GM21360 (cell line): ENCODE data around the gene ACOX3.
"Not testable (repeated sequence)": the region's sequence is repeated elsewhere in the genome, so short reads cannot be mapped to it uniquely, and the experiment has no call there.

Source experiments
- ATAC-seq: cut with Tn5 transposase; IDR thresholded peaks from one replicate; pipeline ENCODE4 v1.9.1; 2021; ENCODE audit warnings: mild to moderate bottlenecking, moderate library complexity; ENCODE audit not compliant: unreplicated experiment

Gene ACOX3

DNA sequence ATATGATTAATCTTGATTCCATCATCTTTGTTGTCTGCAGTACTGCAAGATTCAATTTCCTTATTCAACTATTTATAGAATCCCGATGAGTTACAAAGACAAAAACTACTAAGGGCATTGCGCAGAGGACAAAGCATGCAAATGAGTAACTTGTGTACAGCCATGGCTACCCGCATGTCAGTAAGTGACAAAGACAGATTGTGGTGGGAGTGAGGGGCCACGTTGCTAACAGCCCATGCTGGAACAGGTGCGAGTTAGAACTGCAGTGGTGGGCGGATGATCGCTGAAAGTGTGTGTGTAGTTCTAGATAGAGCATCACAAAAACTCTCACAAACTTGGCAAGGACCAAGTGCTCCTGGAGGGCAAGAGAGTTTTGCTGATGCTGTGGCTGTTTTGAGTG is 49.5 kb downstream of the ACOX3 start:
- no peak for ATAC-seq

DNA sequence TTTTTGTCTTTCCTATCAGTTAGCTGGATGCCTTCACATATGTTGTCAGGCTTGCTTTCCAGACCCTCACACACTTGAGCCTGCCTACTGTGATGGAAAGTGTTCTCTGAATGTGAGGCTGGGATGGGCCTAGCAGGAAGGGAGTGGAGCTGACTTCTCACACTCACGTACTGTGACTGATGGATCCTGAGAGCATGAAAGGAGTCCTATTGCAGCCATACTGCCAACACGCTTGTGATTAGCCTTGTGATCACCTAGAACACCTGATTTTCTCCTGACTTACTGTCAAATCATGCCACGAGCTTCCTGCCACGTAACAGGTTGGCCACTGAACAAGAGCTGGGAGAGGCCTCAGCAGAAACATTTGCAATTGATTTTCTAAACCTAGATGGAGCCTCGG is 49.9 kb downstream of the ACOX3 start:
- no peak for ATAC-seq

DNA sequence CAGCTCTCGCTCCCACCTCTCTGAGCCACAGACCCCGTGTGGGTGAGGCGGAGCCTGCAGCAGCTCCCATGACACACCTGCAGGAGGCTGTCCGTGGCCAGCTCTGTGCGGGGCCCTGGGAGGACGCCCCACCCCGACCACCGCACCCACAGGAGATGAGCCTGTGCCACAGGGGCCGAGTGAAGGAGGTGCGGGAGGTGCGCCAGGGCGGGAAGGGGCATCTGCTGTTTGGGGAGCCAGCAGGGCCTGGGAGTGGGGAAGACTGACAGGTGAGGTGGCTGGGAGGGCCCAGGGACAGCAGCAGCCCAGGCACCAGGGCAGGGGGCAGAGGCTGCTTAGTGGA is 52.0 kb downstream of the ACOX3 start:
- no peak for ATAC-seq

DNA sequence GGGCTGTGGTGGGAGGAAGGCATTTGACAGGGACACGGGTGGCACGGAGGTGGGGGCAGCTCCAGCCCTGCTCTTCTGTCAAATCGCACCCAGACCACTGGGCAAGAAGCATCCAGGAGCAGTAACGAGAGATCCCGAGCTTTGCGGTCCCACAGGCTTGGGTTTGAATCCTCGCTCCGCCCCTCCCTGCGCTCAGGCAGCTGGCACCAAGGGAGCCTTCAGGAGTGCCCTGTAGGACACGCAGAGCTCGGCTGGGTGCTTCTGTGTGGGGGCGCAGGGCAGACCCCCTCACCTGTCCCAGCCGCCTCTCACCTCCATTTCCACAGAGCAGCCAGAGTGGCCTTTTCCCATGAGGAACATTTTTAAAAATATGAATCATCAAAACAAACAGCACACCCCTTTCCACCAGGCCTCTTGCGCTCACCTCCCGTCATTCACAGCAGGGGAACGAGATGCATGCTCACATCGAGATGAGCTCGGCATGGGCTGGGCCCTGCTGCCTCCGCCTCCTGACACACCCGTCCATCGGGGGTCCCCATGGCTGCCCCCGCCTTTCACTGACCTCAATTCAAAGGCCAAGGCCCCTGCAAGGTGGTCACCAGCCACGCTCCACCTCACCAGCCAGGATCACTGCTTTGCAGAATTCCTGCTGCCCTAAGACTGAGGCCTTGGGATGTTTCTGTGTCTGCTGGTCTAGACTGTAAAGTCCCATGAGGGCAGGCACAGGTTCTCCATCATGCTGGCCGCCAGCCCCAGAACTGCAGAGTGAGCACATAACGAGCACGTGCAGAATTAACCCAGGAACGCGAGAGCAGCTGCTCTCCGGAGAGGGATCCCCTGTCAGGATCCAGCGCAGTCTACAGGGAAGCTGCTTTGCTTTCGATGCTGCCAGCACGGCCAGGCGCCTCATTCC is 52.7 kb downstream of the ACOX3 start:
- no peak for ATAC-seq

DNA sequence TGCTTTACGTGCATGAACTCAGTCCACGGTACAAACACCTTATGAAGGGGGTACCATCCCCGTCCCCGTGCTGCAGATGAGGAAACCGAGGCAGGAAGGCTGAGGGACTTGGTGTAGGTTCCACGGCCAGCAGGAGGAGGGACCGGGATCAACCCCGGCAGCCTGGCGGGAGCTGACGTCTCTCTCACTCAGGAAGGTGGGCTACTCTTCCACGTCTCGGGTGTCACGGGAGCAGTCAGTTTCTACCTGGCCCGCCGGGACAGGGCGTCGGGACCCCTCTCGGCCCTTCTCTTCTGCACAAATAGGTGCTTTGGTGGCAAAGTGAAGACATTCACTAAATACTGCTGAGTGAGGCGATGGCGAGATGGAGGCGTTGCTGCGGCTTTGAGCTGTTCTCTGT is 53.3 kb downstream of the ACOX3 start:
- no peak for ATAC-seq

DNA sequence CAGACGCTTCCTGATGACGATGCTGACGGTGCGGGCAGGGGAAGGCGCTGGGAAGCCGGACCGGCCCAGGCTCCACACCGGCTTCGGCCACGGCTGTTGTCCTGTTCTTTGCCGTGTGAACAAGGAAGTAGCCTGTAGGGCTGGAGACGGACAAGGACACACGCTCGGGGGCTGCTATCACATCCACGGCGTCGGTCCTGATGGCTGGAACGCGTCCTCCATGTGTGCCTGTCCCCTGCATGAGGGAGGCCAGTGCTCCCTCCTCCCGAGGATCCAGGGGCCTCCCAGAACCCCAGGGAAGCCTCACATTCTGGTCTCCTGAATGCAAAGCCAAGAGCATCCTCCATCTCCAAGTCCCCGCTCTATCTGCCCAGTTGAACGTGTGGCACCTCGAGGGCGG is 53.8 kb downstream of the ACOX3 start:
- ATAC-seq, result no peak

DNA sequence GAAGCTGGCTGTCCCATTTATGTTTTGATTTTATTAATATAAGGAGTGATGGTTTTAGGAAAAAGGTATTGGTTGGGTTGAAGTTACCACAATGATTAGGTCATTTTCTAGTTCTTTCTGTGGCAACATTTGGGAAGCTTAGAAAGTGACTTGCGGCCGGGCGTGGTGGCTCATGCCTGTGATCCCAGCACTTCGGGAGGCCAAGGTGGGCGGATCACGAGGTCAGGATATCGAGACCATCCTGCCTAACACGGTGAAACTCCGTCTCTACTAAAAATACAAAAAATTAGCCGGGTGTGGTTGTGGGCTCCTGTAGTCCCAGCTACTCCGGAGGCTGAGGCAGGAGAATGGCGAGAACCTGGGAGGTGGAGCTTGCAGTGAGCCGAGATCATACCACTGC is 54.4 kb downstream of the ACOX3 start:
- ATAC-seq, result not testable (repeated sequence)

DNA sequence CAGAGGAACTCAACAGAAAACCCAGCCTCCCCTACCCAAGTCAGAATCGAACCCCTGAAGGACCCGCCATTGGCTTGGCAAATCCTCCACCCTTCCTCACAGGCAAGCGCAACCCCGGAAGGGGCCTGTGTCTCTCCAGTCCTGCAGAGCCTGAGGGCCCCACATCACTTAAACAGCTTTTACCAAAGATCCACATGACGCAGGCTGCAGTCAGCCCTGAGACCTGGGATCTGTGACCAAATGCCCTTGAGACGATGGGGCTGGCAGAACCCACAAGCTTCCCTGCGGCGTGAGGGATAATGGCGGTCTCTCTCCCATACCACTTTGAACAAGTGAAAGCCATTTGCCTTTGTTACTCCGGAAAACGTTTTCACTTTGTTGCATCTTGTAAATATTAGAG is 54.9 kb downstream of the ACOX3 start:
- no peak for ATAC-seq

DNA sequence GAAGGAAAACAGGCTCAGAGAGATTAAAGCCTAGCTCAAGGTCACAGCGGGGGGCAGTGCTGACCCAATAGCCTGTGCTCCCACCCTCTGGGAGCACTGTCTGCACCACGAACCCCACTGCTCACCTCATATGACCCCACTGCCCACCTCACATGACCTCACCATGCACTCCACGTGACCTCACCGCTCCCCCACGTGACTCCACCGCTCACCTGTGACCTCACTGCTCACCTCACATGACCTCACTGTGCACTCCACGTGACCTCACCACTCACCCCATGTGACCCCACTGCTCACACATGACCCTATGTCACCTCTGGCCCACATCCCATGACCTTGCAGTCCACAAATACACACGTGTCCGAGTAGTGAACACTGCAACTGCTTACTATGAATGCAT is 55.4 kb downstream of the ACOX3 start:
- ATAC-seq, result no peak

DNA sequence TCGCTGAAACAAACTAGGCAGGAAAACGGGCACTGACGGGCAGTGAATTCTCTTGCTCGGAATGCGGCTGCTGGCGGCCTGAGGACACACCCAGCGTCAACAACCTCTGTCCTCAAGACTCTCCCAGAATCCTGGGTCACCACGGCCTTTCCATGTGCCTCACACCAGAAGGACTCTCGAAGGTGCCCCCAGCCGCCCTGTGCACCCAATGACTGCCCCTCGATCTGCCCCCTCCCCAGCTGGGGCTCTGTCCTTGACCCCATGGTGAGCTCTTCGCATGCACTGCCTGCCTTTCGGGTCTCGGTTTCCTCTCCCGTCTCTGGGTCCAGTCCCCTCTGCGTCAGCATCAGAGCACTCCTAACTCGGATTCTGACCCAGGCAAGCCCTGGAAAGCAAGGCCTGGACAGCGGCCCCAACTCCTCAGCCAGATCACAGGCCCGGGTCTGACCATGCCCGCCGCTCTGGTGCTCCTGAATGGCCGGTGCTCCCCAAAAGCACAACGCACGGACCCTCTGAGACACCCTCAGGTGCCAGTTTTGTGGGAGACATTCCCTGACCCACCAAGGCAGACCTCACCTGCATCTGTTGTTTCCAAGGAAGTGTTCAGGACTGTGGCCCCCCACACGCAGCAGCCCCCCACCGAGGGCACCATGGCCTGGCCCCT is 56.0 kb downstream of the ACOX3 start:
- ATAC-seq, result no peak

DNA sequence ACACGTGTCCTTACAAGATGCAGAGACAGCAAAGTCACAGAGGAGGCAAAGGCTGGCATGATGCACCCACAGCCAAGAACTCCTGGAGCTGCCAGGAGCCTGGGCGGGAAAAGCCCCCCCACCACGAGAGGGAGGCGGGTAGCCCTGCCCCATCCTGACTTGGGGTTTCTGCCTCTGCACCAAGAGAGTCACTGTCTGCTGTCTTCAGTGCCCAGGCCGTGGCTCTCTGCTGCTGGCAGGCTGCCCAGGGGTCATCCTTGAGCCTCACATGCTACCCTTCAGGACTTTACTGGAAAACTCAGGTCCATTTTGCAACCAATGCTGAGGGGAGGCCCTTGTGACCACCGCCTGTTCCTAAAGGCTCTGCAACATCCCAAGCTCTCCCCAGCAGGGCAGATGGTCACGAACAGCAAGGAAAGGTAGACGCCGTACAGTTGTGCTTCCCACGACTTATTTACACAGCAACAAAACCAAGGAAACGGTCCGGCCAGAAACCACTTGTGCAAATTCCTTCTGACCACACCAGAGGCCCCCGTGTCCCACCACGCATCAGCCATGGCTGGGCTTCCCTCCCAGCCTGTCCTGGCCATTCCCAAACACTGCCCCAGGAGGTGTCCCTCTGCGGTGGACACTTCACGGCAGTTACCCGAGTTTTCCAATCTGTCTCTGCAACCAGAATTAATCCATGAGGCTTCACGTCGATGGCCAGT is 56.9 kb downstream of the ACOX3 start:
- ATAC-seq, result no peak

DNA sequence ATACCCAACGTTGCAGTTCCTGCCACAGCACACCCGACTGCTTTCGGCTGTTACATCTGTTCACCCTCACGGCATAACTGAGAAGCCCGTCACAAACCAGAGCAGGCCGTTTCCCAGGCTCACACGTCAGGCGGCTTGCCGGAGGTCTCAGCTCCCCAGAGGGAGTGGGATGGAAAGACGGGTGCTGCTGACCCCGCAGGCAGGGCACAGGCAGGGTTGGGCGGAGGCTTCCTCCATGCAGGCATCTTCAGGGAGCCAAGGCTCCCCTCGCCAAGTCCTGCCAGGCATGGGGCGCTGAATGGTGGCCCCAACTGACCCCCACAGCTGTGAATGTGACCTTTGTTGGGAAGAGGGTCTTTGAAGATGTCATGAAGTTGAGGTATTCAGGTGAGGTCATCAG is 57.5 kb downstream of the ACOX3 start:
- no peak for ATAC-seq

DNA sequence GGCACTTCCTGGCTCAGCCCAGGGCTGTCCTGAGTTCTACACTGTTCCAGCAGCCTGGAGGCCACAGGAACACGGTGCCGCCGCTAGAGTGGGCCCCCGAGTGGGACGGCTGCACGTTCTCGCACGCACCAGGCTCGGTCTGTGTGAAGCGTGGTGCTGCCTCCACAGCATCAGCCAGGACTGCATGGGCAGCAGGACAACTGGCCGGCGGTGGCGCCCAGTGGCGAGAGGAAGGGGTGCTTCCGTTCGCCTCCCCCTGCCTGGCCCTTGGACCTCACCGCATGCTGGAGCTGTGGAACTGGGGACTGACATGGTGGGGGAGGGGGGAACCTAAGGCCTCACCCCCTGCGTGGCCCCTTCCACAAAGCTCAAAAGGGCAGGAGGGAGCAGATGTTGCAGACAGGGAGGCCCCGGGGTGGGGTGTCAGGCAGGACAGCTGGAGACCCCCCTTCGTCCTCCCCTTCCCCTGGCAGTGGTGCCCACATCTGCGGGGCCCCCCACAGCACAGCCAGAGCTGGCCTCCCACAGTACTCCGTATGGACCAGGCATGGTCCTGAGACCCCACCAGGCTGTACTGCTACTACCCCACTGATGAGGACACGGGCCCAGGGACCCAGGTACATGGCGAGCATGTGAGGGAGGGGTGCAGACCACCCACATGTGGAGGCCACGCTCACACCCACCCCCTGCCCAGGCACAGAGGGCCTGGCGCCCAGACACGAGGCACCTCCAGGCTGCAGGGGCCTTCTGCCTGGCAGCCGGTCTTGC is 58.5 kb downstream of the ACOX3 start:
- ATAC-seq, result no peak

DNA sequence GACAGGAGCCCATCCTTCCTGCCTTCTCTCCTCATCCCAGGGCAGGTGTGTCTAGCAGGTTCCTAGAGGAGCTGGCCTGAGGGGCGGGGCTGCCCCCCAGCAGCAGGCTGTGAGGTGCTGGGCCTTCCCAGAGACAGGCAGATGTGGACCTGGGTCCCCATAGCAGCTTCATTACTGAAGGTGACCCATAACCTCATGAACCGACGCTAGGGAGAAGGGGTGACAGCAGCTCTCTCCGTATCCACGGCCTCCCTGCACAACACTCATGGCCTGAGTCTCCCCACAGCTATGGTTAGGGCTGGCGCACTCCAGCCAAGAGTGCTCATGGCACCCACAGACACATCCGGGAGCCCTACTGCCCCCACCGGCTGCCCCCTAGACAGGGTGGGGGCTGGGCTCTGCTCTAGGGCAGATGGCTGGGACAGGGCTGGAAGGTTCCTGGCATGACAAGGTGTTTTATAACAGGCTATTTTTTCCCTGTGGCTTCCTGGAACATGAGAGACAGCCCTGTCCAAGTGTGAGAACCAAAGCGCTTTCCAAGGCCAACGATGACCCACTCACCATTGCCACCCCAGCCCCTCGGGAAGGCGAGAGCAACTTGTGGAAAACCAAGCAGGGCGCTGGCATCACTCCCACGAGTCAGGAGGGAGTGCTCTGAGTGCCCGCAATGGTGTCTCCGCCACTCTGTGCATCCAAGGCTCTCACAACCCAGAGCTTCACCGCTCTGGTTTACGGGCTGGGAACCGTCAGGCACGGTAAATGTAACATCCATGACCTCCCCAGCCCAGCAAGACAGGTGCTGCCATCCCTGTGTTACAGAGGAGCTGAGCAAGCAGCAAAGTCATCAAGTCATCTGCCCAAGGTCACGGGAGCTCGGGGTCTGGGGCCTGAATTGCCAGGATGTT is 59.8 kb downstream of the ACOX3 start:
- ATAC-seq, result no peak

DNA sequence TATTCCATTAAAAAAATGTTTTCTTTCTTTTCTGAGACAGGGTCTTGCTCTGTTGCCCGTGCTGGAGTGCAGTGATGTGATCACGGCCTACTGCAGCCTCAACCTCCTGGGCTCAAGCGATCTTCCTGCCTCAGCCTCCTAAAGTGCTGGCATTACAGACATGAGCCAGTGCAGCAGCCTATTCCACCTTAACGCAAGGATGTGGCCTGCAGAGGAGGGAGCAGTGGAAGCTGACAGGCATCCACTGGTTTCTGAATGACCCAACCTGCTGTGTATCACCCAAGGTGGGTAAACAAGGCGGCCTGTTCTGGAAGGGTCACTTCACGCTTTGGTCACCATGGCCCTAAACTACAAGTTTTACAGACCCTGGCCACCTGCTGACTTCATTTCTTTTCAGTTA is 60.8 kb downstream of the ACOX3 start:
- no peak for ATAC-seq

DNA sequence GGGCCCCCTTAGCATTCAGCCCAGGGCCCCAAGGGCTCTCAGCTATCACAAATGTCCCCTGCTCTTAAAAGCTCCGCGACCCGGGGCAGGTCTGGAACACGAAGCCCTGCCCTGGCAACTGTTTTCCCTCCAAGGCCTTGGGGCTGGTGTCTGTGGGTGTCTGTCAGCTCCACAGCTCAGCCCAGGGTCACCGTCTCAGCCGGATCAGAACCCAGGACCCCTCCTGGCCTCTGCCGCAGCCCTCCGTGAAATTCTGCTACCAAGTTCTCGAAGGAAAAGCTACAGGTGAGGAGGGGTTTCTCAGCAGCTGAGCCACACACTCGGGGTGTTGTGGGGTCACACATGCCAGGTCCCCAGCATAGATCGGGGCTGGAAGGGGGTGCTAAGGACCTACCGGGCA is 61.2 kb downstream of the ACOX3 start:
- ATAC-seq, result no peak

DNA sequence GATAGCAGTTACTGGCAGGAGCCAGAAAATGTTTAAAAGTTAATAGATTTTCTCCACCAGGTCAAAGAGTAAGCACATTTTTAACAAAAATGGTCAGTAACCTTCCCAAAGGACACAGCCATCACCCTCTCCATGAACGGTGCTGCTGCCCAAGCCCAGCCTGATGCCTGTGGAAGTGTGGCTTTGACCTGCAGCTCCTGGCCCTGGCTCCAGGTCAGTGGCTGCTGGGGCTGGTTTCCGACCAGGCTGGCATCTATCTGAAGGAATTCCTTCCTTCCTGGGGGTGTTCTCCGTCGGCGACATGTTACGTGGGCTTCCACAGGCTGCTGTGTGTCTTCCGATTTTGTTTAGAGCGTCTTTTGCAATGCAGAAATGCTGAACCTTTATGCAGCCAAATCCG is 61.7 kb downstream of the ACOX3 start:
- ATAC-seq, result no peak

DNA sequence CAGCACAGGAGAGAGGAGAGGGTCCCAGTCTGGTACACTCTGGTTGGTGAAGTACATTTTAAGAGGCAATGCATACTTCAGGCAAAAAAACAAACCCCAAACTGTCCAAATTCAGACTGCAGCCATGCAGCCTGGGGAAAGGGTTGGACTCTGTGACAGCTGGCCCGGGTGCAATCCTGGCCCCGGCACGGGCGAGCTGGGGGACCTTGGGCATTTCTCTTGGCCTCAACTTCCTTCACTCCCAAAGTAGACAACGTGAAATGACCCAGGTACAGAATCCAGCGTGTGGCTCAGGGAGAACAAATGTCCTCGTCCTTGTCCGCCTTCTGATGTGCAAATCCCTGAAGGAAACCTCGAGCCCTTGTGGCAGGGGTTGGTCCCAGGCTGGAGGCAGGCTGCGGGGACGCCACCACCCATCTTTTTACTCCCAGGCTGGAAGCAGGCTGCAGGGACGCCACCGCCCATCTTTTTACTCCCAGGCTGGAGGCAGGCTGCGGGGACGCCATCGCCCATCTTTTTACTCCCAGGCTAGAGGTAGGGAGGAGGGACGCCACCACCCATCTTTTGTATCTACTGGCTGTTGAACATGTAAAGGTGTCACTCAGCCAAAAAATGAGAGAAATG is 62.3 kb downstream of the ACOX3 start:
- ATAC-seq, result no peak
